ENCODE measurements around the gene DHRS7B. TPM values are rescaled to one million over a fixed set of nuclear protein-coding genes. Genes with fewer than 3 reads are reported as not detected.
"Not testable (repeated sequence)": the region's sequence is repeated elsewhere in the genome, so short reads cannot be mapped to it uniquely, and the experiment has no call there.

The DHRS7B gene
- total and polyA plus RNA-seq, 2 experiments from 2014 or later, result 34.2 to 41.0 TPM

- no peak for DNase-seq (ENCODE audit: low read depth in 1 of 2, low spot score in 1 of 2)
- Histone ChIP-seq H3K4me1 (ENCODE audit: low read depth) (no peaks in the 10 kb centered on the region), H3K27me3 (no peaks in the 10 kb centered on the region), H3K4me3 (no peak overlapping the region), H3K36me3 (no peaks in the 10 kb centered on the region), H3K9me3 (ENCODE audit: low read depth) (no peaks in the 10 kb centered on the region), H3K27ac (no peak overlapping the region)
- no peak for TF ChIP-seq CTCF (IDR thresholded peaks at IDR 0.05; ENCODE audit: low read depth, low read length)
Measured at GRCh38 chr17:21141331-21141730, 14.6 kb downstream of the DHRS7B start.

- not testable (repeated sequence) for H3K9me3 ChIP-seq (ENCODE audit: low read depth); DNase-seq (ENCODE audit: low read depth in 1 of 2, low spot score in 1 of 2)
Measured at GRCh38 chr17:21142065-21142464, 15.3 kb downstream of the DHRS7B start.

GRCh38 chr17:21143695-21144094, 16.9 kb downstream of the DHRS7B start:
- no peak overlapping the region for H3K4me3 ChIP-seq
- H3K27ac ChIP-seq, result no peak overlapping the region
- H3K36me3 ChIP-seq, result no peaks in the 10 kb centered on the region
- DNase-seq (ENCODE audit: low read depth in 1 of 2, low spot score in 1 of 2), result no peak
- H3K27me3 ChIP-seq, result no peaks in the 10 kb centered on the region
- H3K4me1 ChIP-seq (ENCODE audit: low read depth), result no peaks in the 10 kb centered on the region
- no peaks in the 10 kb centered on the region for H3K9me3 ChIP-seq (ENCODE audit: low read depth)
- TF ChIP-seq CTCF (IDR thresholded peaks at IDR 0.05; ENCODE audit: low read depth, low read length), result no peak

More at GRCh38 chr17:21142065-21142464, 15.3 kb downstream of the DHRS7B start:
- H3K36me3 ChIP-seq; H3K27me3 ChIP-seq; H3K4me3 ChIP-seq; H3K4me1 ChIP-seq (ENCODE audit: low read depth): not testable (repeated sequence)
- H3K27ac ChIP-seq, result peak overlapping the region; percentile 28

- not testable (repeated sequence) for H3K27ac ChIP-seq; H3K36me3 ChIP-seq; H3K4me1 ChIP-seq (ENCODE audit: low read depth); H3K27me3 ChIP-seq; DNase-seq (ENCODE audit: low read depth in 1 of 2, low spot score in 1 of 2); H3K4me3 ChIP-seq; H3K9me3 ChIP-seq (ENCODE audit: low read depth)
Measured at GRCh38 chr17:21144299-21144698, 17.5 kb downstream of the DHRS7B start.

GRCh38 chr17:21146362-21147015, 19.7 kb downstream of the DHRS7B start:
- DNase-seq (ENCODE audit: low read depth in 1 of 2, low spot score in 1 of 2), result no peak

GRCh38 chr17:21149621-21150020, 22.9 kb downstream of the DHRS7B start:
- no peaks in the 10 kb centered on the region for H3K9me3 ChIP-seq (ENCODE audit: low read depth)
- no peaks in the 10 kb centered on the region for H3K36me3 ChIP-seq
- no peak for DNase-seq (ENCODE audit: low read depth in 1 of 2, low spot score in 1 of 2)
- no peak overlapping the region for H3K4me3 ChIP-seq
- no peaks in the 10 kb centered on the region for H3K27me3 ChIP-seq
- H3K27ac ChIP-seq, result no peak overlapping the region
- H3K4me1 ChIP-seq (ENCODE audit: low read depth), result no peaks in the 10 kb centered on the region
- TF ChIP-seq CTCF (IDR thresholded peaks at IDR 0.05; ENCODE audit: low read depth, low read length), result no peak

More at GRCh38 chr17:21146362-21147015, 19.7 kb downstream of the DHRS7B start:
- Histone ChIP-seq H3K27ac (no peak overlapping the region), H3K9me3 (ENCODE audit: low read depth) (no peaks in the 10 kb centered on the region), H3K36me3 (no peaks in the 10 kb centered on the region), H3K27me3 (no peaks in the 10 kb centered on the region), H3K4me3 (no peak overlapping the region), H3K4me1 (ENCODE audit: low read depth) (no peaks in the 10 kb centered on the region)
- TF ChIP-seq CTCF (IDR thresholded peaks at IDR 0.05; ENCODE audit: low read depth, low read length), result no peak
